GM19372 (cell line): ENCODE data around the gene HS3ST5.

Experiments
- ATAC-seq: cut with Tn5 transposase; IDR thresholded peaks from one replicate; pipeline ENCODE4 v1.9.1; 2021; ENCODE audit warnings: mild to moderate bottlenecking, low read depth, moderate library complexity; ENCODE audit not compliant: unreplicated experiment

The HS3ST5 gene

DNA sequence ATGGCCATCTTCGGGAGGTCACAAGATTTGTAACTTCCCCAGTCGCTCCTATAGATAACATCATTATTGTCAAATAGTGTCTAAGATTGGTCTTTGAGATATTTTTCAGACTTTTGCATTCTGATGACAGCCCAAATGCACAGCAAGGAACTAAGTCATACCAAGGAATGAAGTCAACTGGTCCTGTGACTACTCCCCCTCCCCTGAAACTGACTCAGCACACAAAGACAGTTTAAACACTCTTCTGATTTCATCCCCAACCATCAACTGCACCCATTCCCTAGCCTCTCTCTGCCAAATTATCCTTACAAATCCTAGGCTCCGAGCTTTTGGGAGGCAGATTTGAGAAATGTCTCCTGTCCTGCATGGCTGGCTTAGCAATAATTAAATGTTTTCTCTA, 139.4 kb downstream of the HS3ST5 start:
- ATAC-seq: no peak

DNA sequence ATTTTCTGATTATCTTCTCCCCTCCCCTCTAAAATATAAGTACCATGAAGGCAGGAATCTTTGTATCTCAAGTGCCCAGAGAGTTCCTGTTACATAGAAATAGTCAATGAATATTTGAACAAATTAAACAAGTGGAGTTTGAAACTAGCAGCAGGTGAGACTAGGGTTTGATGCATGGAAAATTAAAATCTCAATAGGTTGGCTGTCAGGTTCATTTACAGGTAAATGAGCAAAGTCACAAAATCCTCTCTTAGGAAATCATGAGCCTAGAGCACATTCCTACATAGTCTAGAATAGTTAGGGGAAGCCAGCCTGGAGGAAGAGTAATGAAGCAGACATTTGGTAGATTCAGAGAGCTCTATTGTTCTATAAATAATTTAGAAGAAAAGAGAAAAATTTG, 140.4 kb downstream of the HS3ST5 start:
- ATAC-seq: no peak

DNA sequence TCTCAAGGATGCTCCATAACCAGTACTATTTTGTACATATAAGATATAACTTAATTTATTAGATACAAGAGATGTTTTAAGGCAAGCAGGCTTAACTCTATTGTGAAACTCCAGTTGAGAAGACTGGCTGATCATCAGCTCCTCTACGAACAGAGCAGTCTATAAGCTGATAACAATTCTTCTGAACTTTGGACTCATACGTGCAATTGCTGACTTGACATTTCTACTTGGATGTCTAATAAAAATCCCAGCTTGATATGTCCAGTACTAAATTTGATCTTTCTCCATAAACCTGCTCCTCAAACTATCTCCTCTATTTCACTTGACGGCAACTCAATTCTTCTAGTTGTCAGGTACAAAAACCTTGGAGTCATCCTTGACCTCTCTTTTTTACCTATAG, 141.9 kb downstream of the HS3ST5 start:
- ATAC-seq: no peak

DNA sequence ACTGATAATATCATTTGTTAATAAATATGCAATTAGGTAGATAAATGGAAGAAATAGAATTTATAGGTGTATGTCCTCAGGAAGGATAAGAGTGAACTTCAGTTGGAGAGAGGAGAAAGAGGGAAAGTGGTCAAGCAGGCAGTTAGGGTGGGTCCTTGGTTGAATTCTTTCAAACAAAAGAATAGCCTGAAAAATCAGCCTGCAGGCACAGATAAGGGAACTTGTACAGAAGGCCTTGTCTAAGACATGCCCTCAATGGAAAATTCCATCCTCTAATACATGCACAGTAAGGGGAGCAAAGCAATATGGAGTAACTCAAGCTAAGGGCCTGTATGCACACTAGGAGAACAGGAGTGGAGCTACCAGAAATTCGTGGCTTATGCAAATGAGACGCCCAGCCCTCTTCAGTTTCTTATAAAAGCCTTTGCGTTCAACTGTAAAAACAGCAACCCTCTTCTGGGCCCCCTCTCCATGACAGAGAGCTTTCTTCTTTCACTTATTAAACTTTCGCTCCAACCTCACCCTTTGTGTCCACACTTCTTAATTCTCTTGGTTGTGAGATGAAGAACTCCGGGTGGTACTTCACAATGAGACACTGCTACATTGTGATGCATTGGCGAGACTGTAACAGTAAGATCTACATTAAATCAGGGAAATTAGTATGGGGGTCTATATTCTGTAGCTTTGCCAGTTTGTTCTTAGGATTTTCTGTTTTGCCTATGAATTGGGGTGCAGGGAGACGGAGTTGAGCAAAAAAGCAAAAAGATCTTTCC, 147.0 kb downstream of the HS3ST5 start:
- ATAC-seq: no peak

DNA sequence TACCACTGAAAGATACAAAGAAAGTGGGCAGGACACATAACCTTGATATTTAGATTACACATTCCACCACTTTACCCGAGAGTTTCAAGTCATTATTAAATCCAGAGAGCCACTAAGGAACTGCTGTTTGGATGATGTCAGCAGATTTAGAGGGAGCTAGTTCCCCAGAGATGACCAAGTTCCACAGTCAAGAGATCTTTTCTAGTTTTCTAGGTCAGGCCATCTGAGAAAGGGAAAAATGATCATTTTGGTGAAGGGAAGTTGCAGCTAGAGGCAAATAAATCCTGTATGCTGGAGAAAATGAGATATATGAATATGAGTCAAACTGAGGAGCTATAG, 147.8 kb downstream of the HS3ST5 start:
- no peak for ATAC-seq

DNA sequence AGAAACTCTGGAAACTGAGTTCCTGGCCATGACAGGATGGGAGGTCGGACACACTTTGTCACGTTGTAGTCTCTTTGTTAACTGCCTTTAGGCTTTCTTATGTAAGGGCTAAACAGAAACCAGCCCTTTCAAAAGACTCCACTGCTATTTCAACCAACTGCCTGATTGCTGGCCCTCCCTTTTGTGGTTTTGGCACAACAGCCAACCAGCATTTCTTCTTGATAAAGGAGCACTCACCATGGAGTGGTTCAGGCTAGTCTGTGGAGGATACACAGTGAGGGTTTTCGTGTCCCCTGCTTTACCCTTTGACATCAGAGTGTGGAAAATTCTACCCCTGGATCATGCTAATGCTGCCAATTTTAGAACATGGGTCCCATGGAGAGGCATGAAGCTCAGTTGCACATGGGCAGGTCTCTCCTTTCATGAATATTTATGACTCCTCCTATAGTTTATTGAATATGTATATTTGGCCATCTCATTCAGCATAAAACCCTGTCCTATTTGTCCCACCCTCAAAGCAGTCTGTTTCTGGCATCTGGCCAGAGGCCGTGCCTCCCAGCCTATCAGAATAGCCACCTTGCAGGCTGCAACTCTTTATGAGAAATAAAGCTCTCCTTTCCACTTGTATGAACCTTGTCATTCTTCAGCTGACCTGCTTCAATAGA, 148.3 kb downstream of the HS3ST5 start:
- ATAC-seq: no peak

DNA sequence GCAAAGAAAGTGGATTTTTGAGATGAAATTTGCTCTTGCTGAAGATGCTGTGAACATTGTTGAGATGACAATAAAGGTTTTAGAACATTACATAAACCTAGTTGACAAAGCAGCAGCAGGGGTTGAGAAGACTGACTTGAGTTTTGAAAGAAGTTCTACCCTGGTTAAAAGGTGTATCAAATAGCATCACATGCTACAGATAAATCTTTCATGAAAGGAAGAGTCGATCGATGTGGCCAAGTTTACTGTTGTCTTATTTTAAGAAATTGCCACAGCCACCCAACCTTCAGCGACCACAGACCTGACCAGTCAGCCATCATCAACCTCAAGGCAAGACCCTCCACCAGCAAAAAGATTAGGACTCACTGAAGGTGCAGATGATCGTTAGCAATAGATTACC, 155.3 kb downstream of the HS3ST5 start:
- no peak for ATAC-seq

DNA sequence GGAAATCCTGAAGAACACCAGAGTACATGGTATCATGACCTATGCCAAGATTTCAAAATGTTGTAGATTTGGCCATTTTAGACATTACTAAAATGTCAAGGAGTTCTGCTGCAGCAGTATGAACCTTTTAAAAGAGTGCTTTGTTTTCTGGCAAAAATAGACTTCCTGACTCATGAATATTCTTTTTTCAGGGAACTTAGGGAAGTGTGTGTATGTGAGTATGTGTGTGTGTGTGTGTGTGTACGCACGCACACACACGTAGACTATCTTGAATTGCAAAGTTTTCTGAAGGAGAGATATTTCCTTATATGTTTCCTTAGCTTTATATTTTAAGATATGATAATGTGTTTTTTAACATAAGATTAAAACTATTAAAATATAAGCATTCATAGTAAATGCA, 161.2 kb downstream of the HS3ST5 start:
- no peak for ATAC-seq

DNA sequence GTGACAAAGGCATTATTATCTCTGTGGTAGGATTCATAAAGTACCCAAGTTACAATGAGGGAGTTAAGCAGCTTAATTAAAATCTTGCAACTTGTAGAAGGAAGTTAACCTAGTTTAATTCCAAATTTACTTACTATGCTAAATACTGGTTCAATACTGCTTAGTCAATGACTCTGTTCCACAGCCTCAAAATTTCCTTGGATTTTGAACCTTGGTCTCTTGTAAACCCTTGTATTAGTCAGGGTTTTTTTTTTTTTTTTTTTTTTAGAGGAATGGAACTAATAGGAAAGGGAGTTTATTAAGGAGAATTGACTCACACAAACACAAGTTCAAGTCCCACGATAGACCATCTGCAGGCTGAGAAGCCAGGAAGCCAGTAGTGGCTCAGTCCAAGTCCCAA, 163.4 kb downstream of the HS3ST5 start:
- no peak for ATAC-seq

DNA sequence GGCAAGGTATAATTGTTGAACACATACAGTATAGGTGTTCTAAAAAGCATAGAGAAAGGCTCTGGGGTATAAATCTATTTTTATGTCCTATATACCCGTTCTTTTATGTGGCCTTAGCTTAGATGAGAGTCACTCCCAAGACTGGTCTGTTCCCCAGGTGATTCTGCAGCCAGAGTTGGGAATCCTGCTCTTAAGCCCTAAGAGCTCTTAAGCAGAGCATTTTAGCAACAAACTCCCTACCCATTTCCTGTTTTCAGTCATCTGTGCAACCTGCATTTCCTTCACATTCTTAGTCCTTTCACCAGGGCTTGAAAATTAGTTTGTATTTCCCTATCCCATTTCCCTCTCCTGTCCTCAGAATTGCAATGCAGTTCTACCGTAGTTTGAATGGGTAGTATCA, 166.1 kb downstream of the HS3ST5 start:
- ATAC-seq: no peak

DNA sequence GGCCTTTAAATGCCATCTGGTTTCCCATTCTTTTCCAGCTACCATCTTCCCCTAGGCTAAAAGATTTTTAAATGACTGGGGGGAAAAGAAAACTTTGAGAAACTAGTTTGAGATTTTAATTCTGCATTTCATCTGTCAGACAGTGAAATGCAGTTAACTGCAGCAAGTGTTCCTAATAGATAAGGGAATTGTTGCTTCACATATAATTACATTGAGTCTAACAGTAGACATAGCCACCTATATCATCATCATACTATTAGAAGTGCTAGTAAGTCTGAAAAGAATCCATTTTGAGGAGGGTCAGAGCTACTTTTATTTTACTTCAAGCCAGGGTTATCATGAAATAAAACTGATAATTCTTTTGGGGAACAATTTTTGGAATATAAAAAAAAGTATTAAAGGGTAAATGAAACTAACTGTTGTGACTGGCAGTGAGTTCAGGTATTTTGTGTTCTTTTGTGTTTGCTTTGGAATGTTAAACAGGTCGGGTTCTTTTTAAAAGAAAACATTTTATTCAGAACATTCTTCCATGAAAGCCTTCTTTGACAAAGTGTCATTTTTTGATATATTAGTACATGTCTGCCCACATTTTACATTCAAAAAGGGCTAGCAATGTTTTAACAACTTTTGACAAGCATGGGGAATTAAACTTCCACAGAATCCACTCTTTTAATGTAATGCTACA, 170.1 kb downstream of the HS3ST5 start:
- ATAC-seq: no peak

DNA sequence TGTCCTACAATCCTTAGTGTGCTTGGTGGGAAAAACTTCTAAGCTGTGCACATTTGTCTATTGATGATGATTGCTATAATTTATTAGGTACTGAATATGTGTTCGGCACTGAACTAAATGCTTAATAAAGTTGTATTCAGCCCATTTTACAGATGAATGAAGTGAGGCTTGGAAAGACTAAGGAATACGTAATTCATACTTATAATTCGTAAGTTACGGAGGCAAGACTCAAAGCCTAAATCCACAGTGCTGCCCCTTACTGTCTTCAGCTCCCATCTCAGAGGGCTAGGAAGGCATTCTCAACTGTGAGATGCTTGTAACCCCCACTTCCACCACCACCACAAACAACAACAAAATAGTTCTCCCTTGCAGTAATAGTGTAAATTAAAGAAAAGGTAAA, 171.3 kb downstream of the HS3ST5 start:
- ATAC-seq: no peak

DNA sequence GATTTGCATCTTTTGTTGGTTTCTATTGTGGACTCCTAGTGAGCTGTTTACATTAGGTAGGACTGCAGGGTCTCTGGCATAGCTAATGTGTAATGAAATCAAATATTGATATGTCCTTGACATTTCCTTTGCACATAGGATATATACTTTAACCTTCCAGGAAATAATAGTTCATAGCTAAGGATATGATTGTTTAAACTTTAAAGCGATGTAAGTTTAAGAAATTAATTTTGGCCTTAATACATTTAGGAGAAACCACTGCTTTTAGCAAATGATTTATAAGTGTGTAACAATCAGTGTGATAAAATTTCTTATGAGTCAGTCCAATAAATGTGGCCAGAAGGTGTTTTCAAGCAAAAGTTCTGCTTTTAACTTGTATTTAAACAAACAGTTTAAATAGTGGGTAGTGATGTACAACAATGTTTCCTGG, 171.8 kb downstream of the HS3ST5 start:
- no peak for ATAC-seq

DNA sequence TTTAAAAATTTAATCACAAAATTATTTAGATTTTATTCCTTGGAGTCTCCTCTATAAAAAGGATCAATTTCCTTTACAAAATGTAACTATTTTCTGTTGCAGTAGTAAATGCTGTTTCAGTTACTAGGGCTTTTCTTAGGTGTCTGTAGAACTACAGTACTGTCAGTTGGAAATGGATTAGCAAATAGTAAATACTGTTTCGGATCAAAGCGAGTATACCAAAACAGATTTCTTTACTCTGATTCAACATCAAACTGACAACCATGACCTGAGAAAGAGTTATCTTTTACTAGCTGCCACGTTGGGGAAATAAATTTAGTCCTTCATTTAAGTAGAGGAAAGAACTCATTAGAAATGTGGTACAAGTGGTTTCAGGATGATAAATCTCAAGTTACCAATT, 172.5 kb downstream of the HS3ST5 start:
- ATAC-seq: no peak

DNA sequence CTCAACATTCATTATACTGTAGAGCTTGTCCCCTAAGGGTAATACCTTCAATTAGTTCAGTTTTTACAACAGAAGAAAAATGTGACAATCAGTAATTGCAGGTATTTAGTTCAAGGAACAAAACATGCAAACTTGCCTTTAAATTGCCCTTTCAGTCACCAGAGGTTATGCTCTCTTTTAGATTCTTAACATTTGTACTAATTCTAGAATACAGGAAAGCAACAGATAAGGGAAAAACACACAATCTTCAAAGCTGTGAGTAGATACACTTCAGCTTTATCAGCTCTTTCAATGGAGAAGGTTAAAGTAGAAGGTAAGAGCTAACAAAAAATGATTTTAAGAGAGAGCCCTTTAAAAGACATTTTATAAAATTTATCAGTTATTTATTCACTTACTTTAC, 173.1 kb downstream of the HS3ST5 start:
- ATAC-seq: no peak

DNA sequence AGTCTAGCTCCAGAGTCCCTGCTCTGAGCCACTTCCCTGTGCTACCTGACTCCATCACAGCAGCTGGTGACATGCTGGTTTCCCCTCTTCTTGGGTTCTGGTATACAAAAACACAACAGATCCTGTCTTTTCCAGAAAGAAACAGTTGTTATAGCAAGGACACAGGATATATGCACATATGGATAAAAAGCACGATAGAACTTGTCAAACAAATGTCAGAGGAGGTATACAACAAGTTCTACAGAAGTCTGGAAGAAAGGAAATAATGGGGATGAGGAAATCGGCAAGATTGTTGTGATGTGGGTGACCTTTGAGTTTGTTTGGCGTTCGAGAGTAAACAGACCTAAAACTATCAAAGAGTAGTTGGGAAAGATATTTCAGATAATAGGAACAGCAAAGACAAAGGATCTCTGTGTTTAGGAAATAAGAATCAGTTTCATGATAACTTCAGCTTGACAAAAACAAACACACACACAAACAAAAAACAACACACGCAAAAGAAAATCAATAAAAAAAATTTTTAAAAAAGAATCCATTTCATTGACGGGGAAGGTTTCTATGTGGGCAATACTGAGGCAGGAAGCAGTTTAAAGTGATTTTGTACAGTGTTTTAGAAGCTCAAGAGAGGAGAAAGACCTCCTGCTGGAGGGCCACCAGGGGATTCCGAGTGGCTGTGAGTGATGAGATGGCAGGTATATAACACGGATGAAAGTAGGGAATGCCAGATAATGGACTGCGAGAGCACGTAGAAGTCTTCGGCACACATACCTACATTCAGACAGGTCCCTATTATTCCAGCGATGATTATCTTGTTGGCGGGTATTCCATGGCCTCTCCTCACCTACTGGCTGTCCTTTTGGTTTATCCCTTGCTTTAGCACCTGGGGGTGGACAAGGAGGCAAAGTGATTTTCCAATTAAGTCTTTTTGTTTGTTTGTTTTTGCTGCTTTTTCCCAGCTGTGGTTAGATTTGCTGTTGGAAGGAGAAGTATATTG, 174.9 kb downstream of the HS3ST5 start:
- no peak for ATAC-seq

DNA sequence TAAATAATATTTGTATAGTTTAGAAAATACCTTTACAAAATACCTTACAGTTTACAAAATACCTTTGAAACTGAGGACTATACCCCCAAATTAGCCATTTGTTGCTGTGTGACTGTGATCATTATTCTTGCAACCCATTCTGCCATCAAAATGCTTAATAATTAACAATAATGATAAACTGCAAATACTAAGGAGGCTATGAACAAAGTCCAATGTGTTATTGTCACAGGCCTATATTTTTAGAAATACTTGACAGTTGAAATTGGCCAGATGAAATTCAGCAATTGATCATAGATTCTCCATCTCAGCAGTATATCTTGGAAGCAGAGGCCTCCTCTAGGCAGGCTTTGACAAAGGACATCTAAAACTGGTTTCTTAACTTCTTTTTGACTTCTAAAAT, 178.6 kb downstream of the HS3ST5 start:
- no peak for ATAC-seq

DNA sequence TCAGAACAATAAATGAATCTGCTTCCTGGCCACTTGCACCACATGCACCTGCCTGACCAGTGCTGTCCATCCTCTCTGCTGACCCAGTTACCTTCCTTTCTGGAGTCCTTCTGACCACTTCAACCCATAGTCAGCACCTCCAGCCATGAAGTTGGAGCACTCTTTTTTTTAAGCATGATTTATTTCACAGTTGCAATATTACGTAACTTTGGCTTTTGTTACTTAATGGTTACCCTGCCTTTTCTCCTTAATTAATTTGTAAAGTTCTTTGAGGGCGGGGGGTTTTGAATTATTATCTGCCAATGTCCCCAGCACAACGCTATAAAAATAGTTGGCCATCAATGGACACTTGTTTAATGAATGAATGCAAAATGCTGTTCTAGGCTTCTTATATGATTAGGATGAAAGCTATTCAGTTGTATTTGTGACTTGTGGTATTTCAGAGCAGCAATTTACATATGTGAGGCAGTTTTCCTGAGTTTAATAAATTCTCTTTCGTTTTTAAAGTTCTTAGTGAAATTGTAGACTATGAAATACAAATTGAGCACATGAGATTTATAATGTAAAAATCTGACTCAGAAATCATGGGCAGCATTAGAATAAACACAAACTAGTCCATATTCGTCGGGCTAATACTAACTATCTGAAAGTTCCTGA, 180.0 kb downstream of the HS3ST5 start:
- ATAC-seq: no peak

DNA sequence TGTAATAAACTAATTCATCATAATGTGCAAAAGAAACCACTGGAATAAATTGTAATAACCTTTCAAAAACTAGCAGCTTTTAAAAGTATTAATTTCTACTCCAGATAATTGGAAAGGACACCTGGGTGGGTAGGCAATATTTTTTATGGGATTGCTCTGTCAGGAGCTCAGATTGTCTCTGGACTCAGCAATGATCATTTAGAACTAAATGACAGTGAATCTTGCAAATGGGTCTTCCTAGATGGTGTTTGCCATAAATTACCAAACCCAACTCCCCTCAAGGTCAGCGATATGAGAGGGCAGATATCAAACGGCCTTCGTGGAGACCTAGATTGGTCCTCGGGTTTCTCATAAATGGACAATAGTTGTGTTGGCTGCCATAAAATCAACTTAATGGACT, 181.9 kb downstream of the HS3ST5 start:
- ATAC-seq: no peak

DNA sequence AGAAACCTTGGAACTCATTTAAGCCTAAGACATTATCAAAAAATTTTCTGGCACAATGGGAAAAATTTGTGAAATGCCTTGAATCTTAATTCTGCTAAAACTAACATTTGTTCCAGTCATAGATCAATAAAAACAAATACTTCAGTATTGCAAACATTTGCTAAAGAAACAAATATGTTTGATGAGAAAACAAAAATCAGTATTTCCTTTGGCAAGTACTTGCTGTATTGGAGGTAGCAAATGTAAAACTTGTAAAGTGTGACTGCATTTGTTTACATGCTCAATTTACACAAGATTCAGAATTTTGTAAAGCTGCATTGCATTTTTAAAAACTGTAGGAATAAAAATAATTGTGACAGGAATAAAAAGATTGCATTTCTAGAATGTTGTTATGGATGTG, 183.1 kb downstream of the HS3ST5 start:
- no peak for ATAC-seq
